ENCODE data around the gene PHYHD1. TPM values are rescaled to one million over a fixed set of nuclear protein-coding genes. Genes with fewer than 3 reads are reported as not detected.

PHYHD1 gene
- total and polyA plus RNA-seq, 10 of the 15 experiments (the other 5 are each of a cell fraction or from before 2014, with no cell fraction given), result 0.09 to 0.17 TPM; not detected in 8

GRCh38 chr9:128927731-128928411, 7.1 kb downstream of the PHYHD1 start (continued):
- TF ChIP-seq ZNF592 (IDR thresholded peaks at IDR 0.05) (no peak), ZSCAN29 (IDR thresholded peaks at IDR 0.05) (no peak), E2F8 (IDR thresholded peaks at IDR 0.05; ENCODE audit: low read depth, partially characterized antibody) (no peak), ATF2 (IDR thresholded peaks at IDR 0.05; ENCODE audit: low read length) (no peak), RB1 (IDR thresholded peaks at IDR 0.05; ENCODE audit: borderline replicate concordance) (no peak), ATF3 (IDR thresholded peaks at IDR 0.05; ENCODE audit: borderline replicate concordance, extremely low read depth, low read depth, low read length) (no peak), BRCA1 (IDR thresholded peaks at IDR 0.05; ENCODE audit: low read depth, low read length) (no peak), YY1 (IDR thresholded peaks at IDR 0.05; ENCODE audit: low read depth, low read length) (peak; percentile 52; the same call in 1 of the 2 replicates), BCL3 (IDR thresholded peaks at IDR 0.05; ENCODE audit: borderline replicate concordance, insufficient read depth, low read depth, low read length, poor library complexity, severe bottlenecking) (no peak), DPF2 (IDR thresholded peaks at IDR 0.05) (no peak), GATAD2B (conservative IDR thresholded peaks at IDR 0.05; ENCODE audit: low read depth) (no peak), ZNF217 (IDR thresholded peaks at IDR 0.05) (no peak)
